Measurements from ENCODE around the gene TBC1D22A.

DNA sequence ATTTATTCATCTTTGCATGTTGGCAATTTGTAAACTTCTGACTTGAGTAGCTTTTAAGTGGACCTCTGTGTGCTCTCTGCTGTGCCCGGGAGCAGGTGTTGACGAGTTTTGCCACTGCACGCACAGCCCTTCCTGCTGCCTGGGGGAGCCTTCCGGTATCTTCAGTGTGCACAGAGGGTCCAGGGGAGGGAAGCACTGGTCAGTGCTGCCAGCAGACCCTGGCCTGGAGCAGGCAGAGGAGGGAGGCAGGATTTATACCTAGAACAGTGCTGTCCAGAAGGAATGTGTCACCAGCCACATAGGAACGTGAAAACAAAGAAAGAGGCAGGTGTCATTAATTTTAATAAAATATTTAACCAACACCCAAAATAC, 403.6 kb downstream of the TBC1D22A start:
- TF ChIP-seq, protein P1, sequence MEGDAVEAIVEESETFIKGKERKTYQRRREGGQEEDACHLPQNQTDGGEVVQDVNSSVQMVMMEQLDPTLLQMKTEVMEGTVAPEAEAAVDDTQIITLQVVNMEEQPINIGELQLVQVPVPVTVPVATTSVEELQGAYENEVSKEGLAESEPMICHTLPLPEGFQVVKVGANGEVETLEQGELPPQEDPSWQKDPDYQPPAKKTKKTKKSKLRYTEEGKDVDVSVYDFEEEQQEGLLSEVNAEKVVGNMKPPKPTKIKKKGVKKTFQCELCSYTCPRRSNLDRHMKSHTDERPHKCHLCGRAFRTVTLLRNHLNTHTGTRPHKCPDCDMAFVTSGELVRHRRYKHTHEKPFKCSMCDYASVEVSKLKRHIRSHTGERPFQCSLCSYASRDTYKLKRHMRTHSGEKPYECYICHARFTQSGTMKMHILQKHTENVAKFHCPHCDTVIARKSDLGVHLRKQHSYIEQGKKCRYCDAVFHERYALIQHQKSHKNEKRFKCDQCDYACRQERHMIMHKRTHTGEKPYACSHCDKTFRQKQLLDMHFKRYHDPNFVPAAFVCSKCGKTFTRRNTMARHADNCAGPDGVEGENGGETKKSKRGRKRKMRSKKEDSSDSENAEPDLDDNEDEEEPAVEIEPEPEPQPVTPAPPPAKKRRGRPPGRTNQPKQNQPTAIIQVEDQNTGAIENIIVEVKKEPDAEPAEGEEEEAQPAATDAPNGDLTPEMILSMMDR (IDR thresholded peaks at IDR 0.05): no peak
- TF ChIP-seq POLR2A (IDR thresholded peaks at IDR 0.05): no peak
- TF ChIP-seq POLR2AphosphoS5 (IDR thresholded peaks at IDR 0.05): no peak
